Measurements from ENCODE around the gene TRAP1. TPM values are rescaled to one million over a fixed set of nuclear protein-coding genes. Genes with fewer than 3 reads are reported as not detected.

TRAP1 gene
- 166 TPM for polyA plus RNA-seq (2012; ENCODE audit: insufficient read depth, insufficient read length)

GRCh38 chr16:3717235-3718018 lies at the start of gene TRAP1:
TSS of gene TRAP1 (minus strand) at chr16:3717524. CDS start at chr16:3717508, 16 bp downstream.
- peak within 1 kb of the TSS; percentile 91 for H3K4me3 ChIP-seq (ENCODE audit: low read length)
- DNase-seq (ENCODE audit: low read depth, low spot score) = peak; percentile 58

- no peak for DNase-seq (ENCODE audit: low read depth, low spot score)
- H3K4me3 ChIP-seq (ENCODE audit: low read length) = no peak overlapping the region
These were observed 48.9 kb upstream of the TRAP1 start for GRCh38 chr16:3766177-3766576.

GRCh38 chr16:3764409-3764808 lies 47.1 kb upstream of the TRAP1 start:
- no peak overlapping the region for H3K4me3 ChIP-seq (ENCODE audit: low read length)
- no peak for DNase-seq (ENCODE audit: low read depth, low spot score)

DNA sequence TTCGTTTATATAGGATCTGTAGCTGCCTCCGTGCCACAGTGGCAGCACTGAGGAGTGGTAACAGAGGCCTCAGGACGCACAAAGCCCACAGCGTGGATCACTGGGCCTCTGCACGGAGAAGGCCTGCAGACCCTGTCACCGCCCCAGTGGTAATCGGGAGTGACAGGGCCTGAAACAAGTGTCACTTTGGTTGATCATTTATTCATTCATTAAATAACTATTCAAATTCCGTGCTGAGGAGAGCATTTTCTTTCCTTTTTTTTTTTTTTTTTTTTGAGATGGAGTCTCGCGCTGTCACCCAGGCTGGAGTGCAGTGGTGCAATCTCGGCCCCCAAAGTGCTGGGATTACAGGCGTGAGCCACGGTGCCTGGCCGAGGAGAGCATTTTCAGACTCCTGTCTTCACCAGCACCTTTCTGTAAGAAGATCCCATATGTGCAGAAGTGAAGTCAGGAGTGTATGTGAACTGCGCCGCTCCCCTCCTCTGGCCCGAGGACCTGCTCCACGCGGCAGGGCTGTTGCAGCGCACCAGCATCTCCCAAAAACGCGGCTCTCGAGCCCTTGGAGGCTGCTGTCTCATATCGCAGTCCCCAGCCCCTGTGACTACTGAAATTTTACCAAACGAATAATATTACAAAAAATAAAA lies 44.9 kb upstream of the TRAP1 start:
- no peak overlapping the region for H3K4me3 ChIP-seq (ENCODE audit: low read length)
- DNase-seq (ENCODE audit: low read depth, low spot score) = no peak

DNA sequence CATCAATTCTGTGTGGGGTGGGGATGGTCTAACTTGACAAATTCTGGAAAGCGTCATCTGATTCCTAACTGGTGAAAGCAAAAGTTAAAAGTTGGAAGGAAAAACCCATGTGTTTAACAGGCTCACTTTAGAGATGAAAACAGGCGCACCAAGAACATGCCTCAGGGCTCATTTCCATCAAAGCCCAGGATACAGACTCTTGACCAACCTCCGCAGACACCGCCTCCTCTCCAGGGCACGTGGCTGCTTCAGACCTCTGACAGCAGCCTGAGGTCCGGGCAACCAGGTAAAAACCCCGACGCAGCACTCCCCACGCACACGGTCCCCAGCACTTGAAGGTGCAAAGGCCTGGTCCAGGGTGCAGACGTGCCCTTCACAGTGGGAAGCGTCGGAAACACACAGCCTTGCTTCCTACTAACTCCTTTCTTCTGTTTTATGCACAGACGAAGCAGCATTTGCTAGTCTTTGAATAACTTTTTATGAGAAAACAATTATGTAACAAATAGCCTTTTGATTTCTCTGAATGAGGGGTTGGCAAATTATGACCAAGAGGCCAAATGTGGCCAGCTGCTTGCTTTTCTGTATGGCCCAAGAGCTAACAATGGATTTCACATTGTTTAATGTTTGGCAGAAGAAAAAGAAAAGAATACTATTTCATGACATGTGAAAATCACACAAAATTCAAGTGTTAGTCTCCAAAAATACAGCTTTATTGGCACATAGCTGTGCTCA lies 44.2 kb upstream of the TRAP1 start:
- no peak for DNase-seq (ENCODE audit: low read depth, low spot score)
- no peak overlapping the region for H3K4me3 ChIP-seq (ENCODE audit: low read length)

- no peak for DNase-seq (ENCODE audit: low read depth, low spot score)
- H3K4me3 ChIP-seq (ENCODE audit: low read length) = no peak overlapping the region
These were observed 43.2 kb upstream of the TRAP1 start for GRCh38 chr16:3760518-3760917.

GRCh38 chr16:3759736-3760135 lies 42.4 kb upstream of the TRAP1 start:
- no peak for DNase-seq (ENCODE audit: low read depth, low spot score)
- H3K4me3 ChIP-seq (ENCODE audit: low read length) = no peak overlapping the region

DNA sequence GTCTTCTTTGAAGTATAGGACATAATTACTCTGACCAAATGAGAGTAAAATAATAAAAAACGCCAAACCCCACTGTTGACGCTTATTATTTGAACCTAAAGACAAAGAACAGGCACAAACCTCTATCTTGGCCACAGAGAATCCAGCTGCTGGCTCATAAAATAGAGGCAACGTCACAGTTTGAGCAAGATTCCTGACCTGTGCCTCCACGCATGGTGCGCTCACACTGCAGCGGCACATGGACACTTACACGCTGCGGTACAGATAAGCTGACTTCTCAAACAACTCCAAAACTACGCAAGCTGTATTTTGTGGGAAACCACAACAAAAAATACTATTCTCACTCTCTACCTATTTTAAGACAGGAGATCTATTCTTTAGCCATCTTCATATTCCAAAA lies 38.8 kb upstream of the TRAP1 start:
- DNase-seq (ENCODE audit: low read depth, low spot score) = no peak
- H3K4me3 ChIP-seq (ENCODE audit: low read length) = no peak overlapping the region

DNA sequence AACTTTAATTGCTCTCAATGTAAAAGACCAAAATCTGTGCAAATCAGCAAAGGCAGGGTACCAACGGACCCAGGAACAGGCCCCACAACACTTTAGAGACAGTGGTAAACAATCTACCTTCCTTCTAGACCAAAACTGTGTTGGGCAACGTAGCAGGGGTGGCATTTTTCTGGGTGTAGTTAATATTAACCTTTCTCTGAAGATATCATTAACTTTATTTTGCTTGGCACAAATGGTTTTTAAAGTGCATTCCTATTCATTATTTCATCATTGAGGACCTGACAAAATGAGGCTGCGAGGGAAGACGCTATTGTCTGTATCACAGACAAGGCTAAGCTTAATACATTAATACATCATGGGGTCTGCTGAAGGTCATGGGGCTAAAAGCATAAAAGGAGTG lies 37.9 kb upstream of the TRAP1 start:
- DNase-seq (ENCODE audit: low read depth, low spot score) = no peak
- H3K4me3 ChIP-seq (ENCODE audit: low read length) = no peak overlapping the region

- DNase-seq (ENCODE audit: low read depth, low spot score) = no peak
- no peak overlapping the region for H3K4me3 ChIP-seq (ENCODE audit: low read length)
These were observed 37.4 kb upstream of the TRAP1 start for GRCh38 chr16:3754772-3755171.

DNA sequence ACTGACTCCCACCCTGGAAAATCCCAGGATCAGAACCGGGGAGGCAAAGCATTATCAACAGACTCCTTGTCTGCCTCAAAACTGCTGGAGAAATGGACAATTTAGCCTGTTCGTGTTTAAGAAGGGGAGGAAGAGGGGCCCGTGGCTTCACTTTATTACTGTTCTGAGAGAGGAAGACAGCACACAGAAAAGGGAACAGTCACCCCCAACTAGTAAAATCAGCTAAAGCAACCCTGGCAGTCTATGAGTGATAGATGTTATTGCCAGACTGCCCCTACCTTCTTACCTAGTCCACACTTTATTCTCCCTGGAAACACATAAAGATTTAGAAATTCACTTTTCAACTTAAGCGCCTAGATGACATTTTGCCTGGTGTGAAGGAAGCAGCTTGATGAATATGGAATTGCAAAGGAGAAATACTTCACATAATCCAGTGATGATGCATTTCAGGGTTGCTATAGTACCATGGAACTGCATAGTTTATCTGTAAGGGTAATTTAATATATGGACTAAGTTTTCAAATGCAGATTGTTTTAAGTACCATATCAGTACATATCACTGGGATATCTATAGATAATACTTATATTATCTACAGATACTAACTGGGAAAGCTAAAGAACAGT lies 36.9 kb upstream of the TRAP1 start:
- no peak overlapping the region for H3K4me3 ChIP-seq (ENCODE audit: low read length)
- no peak for DNase-seq (ENCODE audit: low read depth, low spot score)

DNA sequence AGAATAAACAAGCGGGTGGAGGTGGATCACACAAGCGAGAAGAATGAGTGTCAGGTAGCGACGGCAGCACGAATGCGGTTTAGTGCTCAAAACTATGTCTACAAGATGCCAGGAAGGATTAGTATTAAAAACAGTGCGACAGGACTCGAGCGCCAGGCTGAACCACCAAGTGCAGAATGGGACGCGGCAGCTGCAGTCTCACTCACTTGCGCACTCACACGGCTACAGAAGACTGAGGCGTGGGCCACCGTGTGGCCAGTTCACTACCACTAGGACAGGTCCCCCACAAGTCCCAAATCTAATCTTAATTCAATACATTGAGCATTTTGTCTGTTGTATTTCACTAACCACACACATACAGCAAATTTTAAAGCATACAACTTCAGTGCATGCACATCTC lies 35.7 kb upstream of the TRAP1 start:
- DNase-seq (ENCODE audit: low read depth, low spot score) = no peak
- no peak overlapping the region for H3K4me3 ChIP-seq (ENCODE audit: low read length)

DNA sequence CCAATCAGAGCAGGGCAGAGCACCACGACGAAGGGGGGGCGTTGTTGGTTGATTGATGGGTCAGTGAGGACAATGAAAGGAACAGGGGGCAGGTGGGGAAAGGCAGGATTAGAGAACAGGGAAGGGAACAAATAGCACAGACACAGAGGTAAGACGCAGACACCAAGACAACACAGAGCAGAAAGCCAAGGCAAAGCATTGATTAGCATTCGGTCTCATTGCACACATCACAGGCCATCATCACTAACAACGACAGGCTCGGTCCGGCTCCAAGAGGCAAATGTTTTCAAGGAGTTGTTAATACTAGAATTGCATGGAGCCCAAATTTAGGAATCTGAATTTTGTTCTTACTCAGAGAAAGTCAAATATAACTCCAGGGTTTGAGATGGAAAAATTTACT lies 34.6 kb upstream of the TRAP1 start:
- DNase-seq (ENCODE audit: low read depth, low spot score) = no peak
- no peak overlapping the region for H3K4me3 ChIP-seq (ENCODE audit: low read length)

GRCh38 chr16:3748307-3748706 lies 31.0 kb upstream of the TRAP1 start:
- DNase-seq (ENCODE audit: low read depth, low spot score) = no peak
- no peak overlapping the region for H3K4me3 ChIP-seq (ENCODE audit: low read length)

DNA sequence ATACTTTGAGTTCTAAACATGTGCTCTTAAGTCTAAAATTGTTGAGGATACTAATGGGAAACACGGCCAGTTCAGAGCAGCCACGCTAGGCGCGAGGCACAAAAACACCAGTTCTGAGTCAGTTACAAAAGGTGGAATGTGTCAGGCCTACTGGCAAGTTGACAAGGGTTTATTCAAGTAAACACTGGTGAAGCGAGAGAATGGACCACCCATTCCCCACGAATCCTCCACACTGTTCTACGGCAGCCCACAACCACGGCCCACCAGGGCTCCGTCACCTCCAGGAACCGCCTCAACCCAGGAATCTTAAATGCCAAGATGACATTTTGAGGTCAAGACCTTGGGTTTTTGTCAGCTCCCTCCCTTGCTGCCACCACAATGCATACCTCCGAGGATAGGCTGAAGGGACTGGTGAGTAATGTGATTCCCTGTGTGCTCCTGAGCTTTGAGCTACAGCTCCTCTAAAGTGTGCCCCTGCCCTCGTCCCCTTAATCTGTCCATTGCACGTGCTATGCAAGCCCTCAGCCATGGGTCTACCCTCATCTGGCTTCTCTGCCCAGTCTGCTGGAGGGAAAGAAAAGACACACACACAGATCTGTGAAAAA lies 28.5 kb upstream of the TRAP1 start:
- DNase-seq (ENCODE audit: low read depth, low spot score) = no peak
- H3K4me3 ChIP-seq (ENCODE audit: low read length) = no peak overlapping the region

- DNase-seq (ENCODE audit: low read depth, low spot score) = no peak
- no peak overlapping the region for H3K4me3 ChIP-seq (ENCODE audit: low read length)
These were observed 26.7 kb upstream of the TRAP1 start for GRCh38 chr16:3744018-3744417.

GRCh38 chr16:3740934-3741333 lies 23.6 kb upstream of the TRAP1 start:
- no peak overlapping the region for H3K4me3 ChIP-seq (ENCODE audit: low read length)
- no peak for DNase-seq (ENCODE audit: low read depth, low spot score)

- no peak for DNase-seq (ENCODE audit: low read depth, low spot score)
- H3K4me3 ChIP-seq (ENCODE audit: low read length) = no peak overlapping the region
These were observed 22.9 kb upstream of the TRAP1 start for GRCh38 chr16:3740186-3740585.

- no peak overlapping the region for H3K4me3 ChIP-seq (ENCODE audit: low read length)
- DNase-seq (ENCODE audit: low read depth, low spot score) = no peak
These were observed 22.3 kb upstream of the TRAP1 start for GRCh38 chr16:3739636-3740035.
